Mesenchymal stem cell (in vitro differentiated cells and primary cell): Measurements from ENCODE around the gene P2RX4.

Experiments
- DNase-seq: peaks from one replicate; pipeline ENCODE4 v3.0.0-alpha.2; 2013
- H2AFZ ChIP-seq: one replicate; pipeline ENCODE4 v1.6.1; 2013; ENCODE audit warnings: low read depth, mild to moderate bottlenecking, control low read depth, inconsistent platforms, low read length, moderate library complexity
- H2AK5ac ChIP-seq: 2 replicates; pipeline ENCODE4 v1.6.1; 2013; ENCODE audit warnings: low read length, moderate library complexity, mild to moderate bottlenecking, inconsistent platforms; ENCODE audit not compliant: severe bottlenecking
- H2BK120ac ChIP-seq: one replicate; pipeline ENCODE4 v1.6.1; 2013; ENCODE audit warnings: low read depth, mild to moderate bottlenecking, inconsistent platforms, low read length, moderate library complexity
- H2BK12ac ChIP-seq, 2 experiments: one replicate each; pipeline ENCODE4 v1.6.1; 2013; ENCODE audit warnings: inconsistent platforms in 2 of 2, low read length in 2 of 2, mild to moderate bottlenecking in 2 of 2, moderate library complexity in 2 of 2, control low read depth in 1 of 2
- H2BK15ac ChIP-seq: one replicate; pipeline ENCODE4 v1.6.1; 2013; ENCODE audit warnings: mild to moderate bottlenecking, low read depth, inconsistent platforms; ENCODE audit not compliant: poor library complexity, severe bottlenecking
- H2BK5ac ChIP-seq: 2 replicates; pipeline ENCODE4 v1.6.1; 2013; ENCODE audit warnings: low read depth, mild to moderate bottlenecking, low read length, control low read depth, inconsistent platforms; ENCODE audit not compliant: poor library complexity, severe bottlenecking
- H3K14ac ChIP-seq, 2 experiments: one replicate each; pipeline ENCODE4 v1.6.1; 2013; ENCODE audit warnings: inconsistent platforms in 2 of 2, low read length in 2 of 2, control low read depth in 1 of 2, mild to moderate bottlenecking in 1 of 2, moderate library complexity in 1 of 2
- H3K18ac ChIP-seq, 2 experiments: one replicate each; pipeline ENCODE4 v1.6.1; 2013; ENCODE audit warnings: inconsistent platforms in 2 of 2, low read length in 2 of 2, control low read depth in 1 of 2, low read depth in 1 of 2, mild to moderate bottlenecking in 1 of 2
- H3K23ac ChIP-seq, 2 experiments: one replicate each; pipeline ENCODE4 v1.6.1; 2013; ENCODE audit warnings: inconsistent platforms in 2 of 2, low read length in 2 of 2, mild to moderate bottlenecking in 2 of 2, moderate library complexity in 2 of 2, control low read depth in 1 of 2
- H3K27ac ChIP-seq: 2 replicates; pipeline ENCODE4 v1.5.1; 2013; ENCODE audit warnings: mild to moderate bottlenecking, moderate library complexity, low read length, control low read depth, inconsistent platforms; ENCODE audit not compliant: poor library complexity, severe bottlenecking
- H3K27me3 ChIP-seq, 2 experiments: 2 replicates each; pipeline versions ENCODE4 v1.6.1 to v1.7.0; 2013; ENCODE audit warnings: low read length in 2 of 2, mild to moderate bottlenecking in 2 of 2, moderate library complexity in 2 of 2, control low read depth in 1 of 2, inconsistent platforms in 1 of 2; ENCODE audit not compliant: control insufficient read depth in 1 of 2, insufficient read depth in 1 of 2
- H3K36me3 ChIP-seq, 2 experiments: 2 replicates each; pipeline versions ENCODE4 v1.6.1 to v1.7.0; 2013; ENCODE audit warnings: low read length in 2 of 2, control low read depth in 1 of 2, inconsistent platforms in 1 of 2, low read depth in 1 of 2, mild to moderate bottlenecking in 1 of 2; ENCODE audit not compliant: insufficient read depth in 2 of 2, control insufficient read depth in 1 of 2
- H3K4ac ChIP-seq, 2 experiments: one replicate each; pipeline ENCODE4 v1.6.1; 2013; ENCODE audit warnings: inconsistent platforms in 2 of 2, low read length in 2 of 2, mild to moderate bottlenecking in 2 of 2, moderate library complexity in 2 of 2, control low read depth in 1 of 2, low read depth in 1 of 2
- H3K4me1 ChIP-seq: 2 replicates; pipeline ENCODE4 v1.6.1; 2013; ENCODE audit warnings: low read depth, low read length, control low read depth; ENCODE audit not compliant: control insufficient read depth, insufficient read depth
- H3K4me2 ChIP-seq: 2 replicates; pipeline ENCODE4 v1.6.1; 2013; ENCODE audit warnings: low read length, mild to moderate bottlenecking, inconsistent platforms; ENCODE audit not compliant: poor library complexity, severe bottlenecking
- H3K4me3 ChIP-seq, 2 experiments: 2 replicates each; pipeline versions ENCODE4 v1.5.1 to v1.7.0; 2013; ENCODE audit warnings: low read length in 2 of 2, mild to moderate bottlenecking in 2 of 2, control low read depth in 1 of 2, low read depth in 1 of 2; ENCODE audit not compliant: insufficient read depth in 1 of 2
- H3K79me1 ChIP-seq: replicated peaks from 2 replicates; pipeline ENCODE4 v1.6.1; 2013; ENCODE audit warnings: mild to moderate bottlenecking, control low read depth, low read length, inconsistent platforms; ENCODE audit not compliant: poor library complexity, severe bottlenecking
- H3K9ac ChIP-seq: 2 replicates; pipeline ENCODE4 v1.7.0; 2013; ENCODE audit warnings: mild to moderate bottlenecking, low read length, moderate library complexity
- H3K9me3 ChIP-seq: 2 replicates; pipeline ENCODE4 v1.7.0; 2013; ENCODE audit warnings: mild to moderate bottlenecking, low read length; ENCODE audit not compliant: control insufficient read depth
- H4K8ac ChIP-seq: one replicate; pipeline ENCODE4 v1.6.1; 2013; ENCODE audit warnings: inconsistent platforms, mild to moderate bottlenecking, low read length, moderate library complexity
- H4K91ac ChIP-seq: one replicate; pipeline ENCODE4 v1.6.1; 2013; ENCODE audit warnings: mild to moderate bottlenecking, low read length, inconsistent platforms
- WGBS: methylation state at CpG from one replicate; pipeline ENCODE4 v1.1.7; 2013; ENCODE audit warnings: mixed read lengths; 5-methylcytosine and 5-hydroxymethylcytosine counted together

The P2RX4 gene

DNA sequence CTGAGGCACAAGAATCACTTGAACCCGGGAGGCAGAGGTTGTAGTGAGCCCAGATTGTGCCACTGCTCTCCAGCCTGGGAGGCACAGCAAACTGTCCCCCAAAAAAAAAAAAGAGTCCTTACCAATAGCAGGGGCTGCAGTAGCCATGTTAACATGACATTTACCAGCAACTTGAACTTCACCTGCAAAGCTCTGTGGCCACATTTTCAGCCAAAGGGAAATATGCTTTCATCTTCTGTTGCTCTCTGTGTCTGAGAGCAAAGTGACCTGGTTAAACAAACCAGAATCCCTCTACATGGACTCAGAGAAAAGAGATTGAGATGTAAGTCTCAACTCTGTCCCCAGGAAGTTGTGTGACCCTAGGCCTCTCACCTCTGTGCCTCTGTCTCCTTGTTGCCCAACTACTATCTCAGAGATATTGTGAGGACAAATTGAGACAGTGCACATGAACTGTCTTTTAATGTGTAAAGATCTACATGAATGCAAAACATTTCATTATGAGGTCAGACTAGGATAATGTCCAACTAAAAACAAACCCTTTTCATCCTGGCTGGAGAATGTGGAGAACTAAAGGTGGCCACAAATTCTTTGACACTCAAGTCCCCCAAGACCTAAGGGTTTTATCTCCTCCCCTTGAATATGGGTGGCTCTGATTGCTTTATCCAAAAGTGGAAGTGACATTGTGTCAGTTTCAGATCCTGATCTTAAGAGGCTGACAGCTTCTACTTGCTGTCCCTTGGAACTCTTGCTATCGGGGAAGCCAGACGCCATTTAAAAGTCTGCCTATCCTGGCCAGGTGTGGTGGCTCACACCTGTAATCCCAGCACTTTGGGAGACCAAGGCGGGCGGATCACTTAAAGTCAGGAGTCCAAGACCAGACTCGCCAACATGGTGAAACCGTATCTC lies 24.7 kb upstream of the P2RX4 start:
- Histone ChIP-seq H2AFZ (no peak overlapping the region), H2BK15ac (no peak overlapping the region), H3K4me3 (no peak overlapping the region), H3K23ac (no peak overlapping the region), H2BK120ac (no peak overlapping the region), H2BK12ac (no peak overlapping the region), H3K36me3 (peaks cover 0 to 2% of the 10 kb centered on the region in 2 experiments), H2AK5ac (no peak overlapping the region), H3K4me1 (peaks cover 8% of the 10 kb centered on the region), H3K14ac (no peak overlapping the region), H3K4me2 (no peak overlapping the region), H3K79me1 (no peaks in the 10 kb centered on the region), H4K8ac (no peak overlapping the region), H2BK5ac (no peak overlapping the region), H3K4ac (no peak overlapping the region), H3K18ac (peak overlapping the region in 1 of 2 experiments; percentile 7), H3K9ac (no peak overlapping the region), H4K91ac (no peak overlapping the region), H3K27me3 (no peaks in the 10 kb centered on the region), H3K27ac (no peak overlapping the region), H3K9me3 (peaks cover 3% of the 10 kb centered on the region)
- WGBS: 96% methylated on average over 7 of the region's 7 CpGs
- no peak for DNase-seq

DNA sequence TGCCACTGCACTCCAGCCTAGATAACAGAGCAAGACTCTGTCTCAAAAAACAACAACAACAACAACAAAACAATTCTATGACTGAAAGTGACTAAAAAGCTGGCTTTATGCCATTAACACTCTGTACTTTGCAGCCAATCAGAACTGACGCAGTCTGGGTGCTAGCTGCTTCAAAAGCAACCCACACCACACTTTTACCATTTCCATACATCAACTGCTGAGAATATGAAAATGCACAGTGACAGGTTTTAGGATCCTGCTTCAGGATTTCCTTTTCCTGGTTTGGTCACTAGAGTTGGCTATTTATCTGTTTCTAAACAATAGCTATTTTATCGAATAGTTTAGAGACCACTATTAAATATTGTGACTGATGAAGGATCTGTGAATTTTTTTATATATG lies 23.1 kb upstream of the P2RX4 start:
- Histone ChIP-seq H3K27me3 (no peaks in the 10 kb centered on the region), H3K4ac (no peak overlapping the region), H2BK5ac (no peak overlapping the region), H2AK5ac (no peak overlapping the region), H3K18ac (no peak overlapping the region), H3K14ac (no peak overlapping the region), H2BK15ac (no peak overlapping the region), H2BK12ac (no peak overlapping the region), H3K27ac (no peak overlapping the region), H3K79me1 (no peaks in the 10 kb centered on the region), H3K9ac (no peak overlapping the region), H2AFZ (no peak overlapping the region), H4K91ac (no peak overlapping the region), H3K9me3 (peaks cover 3% of the 10 kb centered on the region), H3K36me3 (peaks cover 0 to 2% of the 10 kb centered on the region in 2 experiments), H3K4me1 (peaks cover 10% of the 10 kb centered on the region), H3K4me3 (no peak overlapping the region), H3K23ac (no peak overlapping the region), H4K8ac (no peak overlapping the region), H2BK120ac (no peak overlapping the region), H3K4me2 (no peak overlapping the region)
- 100% methylated on average over 1 of the region's 2 CpGs for WGBS
- DNase-seq: no peak

DNA sequence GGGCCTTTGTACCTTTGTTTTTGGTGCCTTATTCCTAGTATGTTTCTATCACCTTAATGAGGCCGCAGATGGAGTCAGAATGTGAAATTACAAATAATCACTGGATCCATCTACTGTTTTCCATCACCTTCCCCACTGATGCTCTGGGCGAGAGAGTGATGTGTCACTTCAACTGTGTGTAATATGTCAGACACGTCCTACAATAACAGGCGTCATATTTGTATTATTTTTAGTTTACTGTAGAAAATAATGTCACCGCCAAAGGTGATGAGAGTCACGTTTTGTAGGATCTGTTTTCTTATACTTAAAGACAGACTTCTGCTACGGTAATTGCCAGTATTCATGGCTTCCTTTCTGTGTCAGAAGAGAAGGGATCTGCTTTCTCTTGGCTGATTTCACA lies 22.4 kb upstream of the P2RX4 start:
- Histone ChIP-seq H3K23ac (no peak overlapping the region), H2BK5ac (no peak overlapping the region), H3K36me3 (peaks cover 0 to 2% of the 10 kb centered on the region in 2 experiments), H3K27ac (no peak overlapping the region), H2AK5ac (no peak overlapping the region), H3K27me3 (no peaks in the 10 kb centered on the region), H3K14ac (no peak overlapping the region), H3K18ac (no peak overlapping the region), H4K8ac (no peak overlapping the region), H3K9me3 (peaks cover 3% of the 10 kb centered on the region), H3K4me1 (peaks cover 10% of the 10 kb centered on the region), H3K9ac (no peak overlapping the region), H3K79me1 (no peaks in the 10 kb centered on the region), H4K91ac (no peak overlapping the region), H3K4me2 (no peak overlapping the region), H2BK15ac (no peak overlapping the region), H2BK12ac (no peak overlapping the region), H3K4ac (no peak overlapping the region), H3K4me3 (no peak overlapping the region), H2BK120ac (no peak overlapping the region), H2AFZ (no peak overlapping the region)
- no peak for DNase-seq
- WGBS: 88% methylated on average over 7 of the region's 7 CpGs

DNA sequence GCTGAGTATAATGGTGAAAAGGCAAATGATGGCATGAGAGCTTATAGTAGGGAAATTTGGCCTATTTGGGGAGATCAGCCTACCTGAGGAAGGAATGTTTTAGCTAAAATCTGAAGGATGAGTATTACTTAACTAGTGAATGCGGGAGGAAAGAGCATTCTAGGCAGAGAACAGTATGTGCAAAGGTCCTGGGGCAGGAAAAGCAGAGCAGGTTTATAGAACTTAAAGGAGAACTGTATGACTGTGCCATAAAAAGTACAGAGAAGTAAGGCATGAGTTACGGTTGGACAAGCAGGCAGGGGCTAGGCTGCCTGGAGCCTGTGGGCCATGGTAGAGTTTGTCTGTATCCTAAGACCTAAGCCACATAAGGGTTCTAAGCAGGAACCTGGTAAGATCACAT lies 21.7 kb upstream of the P2RX4 start:
- Histone ChIP-seq H3K4me2 (no peak overlapping the region), H3K23ac (no peak overlapping the region), H2BK15ac (no peak overlapping the region), H3K14ac (no peak overlapping the region), H3K9me3 (peaks cover 3% of the 10 kb centered on the region), H3K36me3 (peaks cover 0 to 2% of the 10 kb centered on the region in 2 experiments), H2BK120ac (no peak overlapping the region), H4K8ac (no peak overlapping the region), H3K27ac (no peak overlapping the region), H2AFZ (no peak overlapping the region), H3K4me1 (peaks cover 10% of the 10 kb centered on the region), H2AK5ac (no peak overlapping the region), H3K4ac (no peak overlapping the region), H2BK12ac (no peak overlapping the region), H3K4me3 (no peak overlapping the region), H3K79me1 (no peaks in the 10 kb centered on the region), H2BK5ac (no peak overlapping the region), H4K91ac (no peak overlapping the region), H3K27me3 (no peaks in the 10 kb centered on the region), H3K9ac (no peak overlapping the region), H3K18ac (no peak overlapping the region)
- no peak for DNase-seq
- WGBS: 95% methylated on average over 2 of the region's 2 CpGs
